NCI-H2171 (cell line): Measurements from ENCODE around the gene MEGF8.

ENCODE experiments used
- DNase-seq: peaks from one replicate; lab custom pipeline; 2025; lab: John Stamatoyannopoulos, UW

MEGF8 gene

DNA sequence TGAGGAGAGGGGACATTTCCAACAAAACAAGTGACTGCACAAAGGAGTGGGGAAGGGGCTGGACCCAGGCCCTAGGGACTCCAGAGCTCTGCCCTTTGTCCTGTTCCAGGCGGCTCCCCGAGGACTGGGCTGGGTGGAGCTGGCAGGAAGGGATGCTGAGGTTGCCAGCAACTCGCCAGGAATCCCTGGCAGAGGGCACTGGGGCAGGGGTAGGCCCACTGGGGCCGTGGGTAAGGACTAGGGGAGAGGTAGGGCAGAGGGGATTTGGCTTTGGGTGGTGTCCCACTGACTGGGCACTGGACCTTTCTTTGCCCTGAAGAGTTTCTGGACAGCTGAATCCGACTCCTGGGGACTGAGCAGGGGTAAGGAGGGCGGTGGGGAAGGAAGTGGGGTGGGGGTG, 93.9 kb downstream of the MEGF8 start:
- DNase-seq = no peak

DNA sequence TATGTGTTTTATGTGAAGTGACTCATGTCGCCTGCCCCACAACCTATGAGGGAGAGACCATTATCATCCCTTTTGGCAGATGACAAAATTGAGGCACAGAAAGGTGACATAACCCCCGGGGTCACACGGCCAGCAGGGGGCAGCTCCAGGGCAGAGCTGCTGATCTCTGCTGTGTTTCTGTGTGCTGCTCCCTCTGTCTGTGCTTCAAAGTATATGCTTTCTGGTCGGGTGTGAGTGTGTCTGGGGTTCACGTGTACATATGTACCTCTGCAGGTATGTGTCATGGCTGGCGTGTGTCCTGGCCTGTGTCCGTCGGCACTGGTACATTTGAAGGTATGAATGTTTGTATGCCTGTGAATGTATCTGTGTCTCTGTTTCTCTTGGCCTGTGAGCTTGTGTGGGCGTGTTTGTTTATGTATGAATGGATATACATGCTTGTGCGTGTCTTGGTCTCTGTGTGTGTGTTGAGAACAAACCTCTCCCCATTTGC, 94.7 kb downstream of the MEGF8 start:
- DNase-seq = peak; percentile 22

DNA sequence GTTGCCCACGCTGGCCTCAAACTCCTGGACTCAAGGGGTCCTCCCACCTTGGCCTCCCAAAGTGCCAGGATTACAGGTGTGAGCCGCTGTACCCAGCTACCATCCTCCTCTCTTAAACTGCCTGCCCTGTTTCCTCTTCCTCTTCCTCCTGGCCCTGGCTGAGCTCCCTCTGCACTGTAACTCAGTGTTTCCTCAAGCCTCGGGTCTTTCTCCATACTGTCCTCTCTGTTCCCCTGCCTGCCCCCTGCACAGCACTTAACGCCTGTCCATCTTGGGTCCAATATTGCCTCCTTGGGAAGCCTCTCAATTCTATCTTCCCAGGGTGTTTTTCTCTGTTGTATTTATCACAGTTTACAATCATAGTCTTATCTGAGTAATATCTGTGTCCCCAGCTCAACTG, 95.7 kb downstream of the MEGF8 start:
- no peak for DNase-seq

DNA sequence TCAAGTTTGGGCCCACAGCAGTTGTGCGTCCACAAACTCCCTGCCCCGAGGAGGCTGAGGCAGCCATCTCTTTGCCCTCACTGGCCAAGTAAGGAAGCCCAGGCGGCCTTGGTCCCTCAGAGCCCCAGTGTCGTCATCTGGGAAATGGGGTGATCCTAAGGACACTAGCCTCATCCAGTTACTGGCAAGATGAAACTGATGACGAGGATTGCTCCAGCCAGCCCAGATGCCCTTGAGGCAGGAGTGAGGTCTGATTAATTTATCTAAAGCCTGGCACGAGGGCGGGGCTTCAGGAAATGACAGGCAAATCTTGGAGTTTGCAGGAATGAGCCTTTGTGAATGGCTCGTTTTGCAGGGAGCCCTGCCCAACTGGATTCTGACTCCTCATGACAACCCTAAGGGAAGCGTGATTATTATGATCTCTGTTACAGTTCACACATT, 96.2 kb downstream of the MEGF8 start:
- no peak for DNase-seq

DNA sequence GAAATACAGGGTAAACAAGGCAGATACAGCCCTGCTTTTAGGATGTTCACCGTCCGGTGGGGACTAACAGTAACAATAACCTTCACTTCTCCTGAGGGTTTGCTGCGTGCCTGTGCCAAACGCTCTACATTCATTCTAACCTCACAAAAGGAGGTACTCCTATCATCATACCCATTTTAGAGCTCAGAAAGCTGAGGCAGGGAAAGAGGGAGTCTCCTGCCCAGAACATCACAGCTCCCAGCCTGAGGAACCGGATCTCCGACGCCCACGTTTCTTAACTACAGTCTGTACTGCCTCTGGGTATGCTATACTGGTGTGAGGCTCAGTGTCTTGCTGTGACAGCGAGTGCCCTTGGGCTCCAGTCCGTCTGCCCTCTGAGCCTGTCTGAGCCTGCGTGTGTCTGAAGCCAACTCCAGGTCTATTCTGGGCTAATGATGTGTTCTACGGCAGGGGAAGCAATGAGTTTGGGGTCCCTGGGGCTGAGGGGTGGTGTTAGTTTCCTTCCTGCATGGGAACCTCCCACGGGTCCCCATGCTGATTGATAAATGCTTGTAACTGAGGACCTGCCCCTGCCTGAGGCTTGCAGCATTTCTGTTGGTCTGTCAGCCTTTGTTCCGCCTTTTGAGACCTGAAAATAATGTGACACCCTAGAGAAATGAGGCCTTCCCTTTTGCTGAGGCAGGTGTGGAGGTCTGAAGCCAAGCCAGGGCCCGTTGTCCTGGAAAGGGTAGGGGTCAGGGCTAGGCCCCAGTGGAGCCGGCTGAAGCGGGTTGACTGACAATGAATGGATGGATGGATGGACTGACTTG, 96.9 kb downstream of the MEGF8 start:
- DNase-seq = no peak

DNA sequence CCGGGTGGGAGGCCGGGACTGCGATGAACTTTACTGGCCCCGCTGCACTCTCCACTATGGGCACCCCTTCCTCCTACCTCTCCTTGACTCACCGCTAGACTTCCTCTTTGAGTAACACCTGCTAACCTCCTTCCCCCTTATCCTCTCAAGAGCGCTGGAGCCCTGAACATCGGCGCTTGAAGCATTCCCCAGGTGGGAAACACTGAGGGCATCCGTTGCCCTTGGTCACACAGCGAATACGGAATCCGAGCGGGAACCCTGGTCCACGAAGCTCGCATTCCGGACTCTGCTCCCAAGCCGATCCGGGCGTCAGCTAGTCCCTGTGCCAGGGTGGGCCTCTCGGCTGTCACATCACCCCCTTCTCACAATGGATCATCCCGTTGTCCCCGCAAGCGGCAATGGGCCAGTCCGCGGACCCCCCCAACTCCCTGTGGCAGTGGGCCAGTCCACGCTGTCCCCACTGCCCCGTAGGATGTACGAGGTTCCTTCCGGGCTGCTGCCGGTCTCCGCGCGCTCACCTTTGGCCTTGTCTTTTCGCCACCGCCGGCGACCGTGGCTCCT, 97.5 kb downstream of the MEGF8 start:
- DNase-seq = no peak

DNA sequence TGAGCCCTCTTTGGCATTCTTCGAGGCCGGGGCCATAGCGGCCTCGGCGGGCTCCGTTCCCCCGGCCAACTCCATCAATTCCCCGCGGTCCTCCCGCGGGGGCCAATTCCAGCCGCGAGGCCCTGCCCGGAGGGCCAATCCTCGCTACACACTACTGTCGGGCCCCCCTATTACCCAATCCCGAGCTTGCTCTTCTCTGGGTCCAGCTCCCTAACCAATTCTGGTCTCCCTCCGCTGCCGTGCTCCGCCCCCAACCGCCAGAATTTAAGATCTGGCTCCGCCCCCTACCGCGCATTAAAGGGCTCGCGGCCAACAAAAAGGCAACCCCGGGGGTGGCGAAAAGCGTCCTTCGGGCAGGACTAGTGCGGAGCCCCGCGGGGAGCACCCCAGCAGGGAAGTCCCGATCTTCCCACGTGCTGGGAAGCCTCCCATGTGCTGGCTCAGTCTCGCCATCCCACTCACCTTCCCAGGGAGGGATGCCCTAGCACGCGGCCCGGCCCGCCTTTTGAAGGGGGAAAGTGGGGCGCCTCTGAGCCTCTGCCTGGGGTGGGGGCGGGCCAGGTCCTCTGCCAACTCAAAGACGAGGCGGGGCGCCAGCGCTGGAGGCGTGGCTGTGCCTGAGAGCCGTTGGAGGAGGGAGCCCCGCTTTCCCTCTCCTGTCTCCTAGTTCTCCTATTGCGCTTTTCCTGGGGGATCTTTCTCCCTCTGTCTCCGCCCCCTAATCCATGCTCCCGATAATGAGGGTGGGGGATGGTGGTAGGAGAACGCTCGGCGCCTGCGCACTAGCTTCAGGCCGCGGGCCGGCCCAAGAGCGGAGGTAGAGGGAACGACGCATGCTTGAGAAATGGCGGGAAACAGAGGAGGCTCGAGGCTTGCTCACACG, 98.3 kb downstream of the MEGF8 start:
- DNase-seq = peak; percentile 41

DNA sequence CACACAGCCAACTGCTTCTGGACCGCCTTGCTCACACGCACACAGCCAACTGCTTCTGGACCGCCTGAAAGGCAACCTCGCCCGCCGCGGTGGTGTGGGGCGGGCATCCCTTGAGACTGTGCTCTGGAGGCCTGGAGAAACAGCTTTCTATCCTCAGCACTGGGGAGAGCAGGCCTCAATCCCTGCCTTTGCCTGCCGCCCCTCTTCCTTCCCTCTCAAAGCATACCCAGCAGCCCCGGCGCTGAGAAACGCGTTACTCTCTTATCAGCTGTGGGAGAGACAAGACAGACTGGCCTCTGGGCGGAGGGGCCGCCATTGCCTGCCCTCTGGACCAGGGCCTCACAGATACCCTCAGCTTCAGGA, 98.9 kb downstream of the MEGF8 start:
- DNase-seq = no peak

DNA sequence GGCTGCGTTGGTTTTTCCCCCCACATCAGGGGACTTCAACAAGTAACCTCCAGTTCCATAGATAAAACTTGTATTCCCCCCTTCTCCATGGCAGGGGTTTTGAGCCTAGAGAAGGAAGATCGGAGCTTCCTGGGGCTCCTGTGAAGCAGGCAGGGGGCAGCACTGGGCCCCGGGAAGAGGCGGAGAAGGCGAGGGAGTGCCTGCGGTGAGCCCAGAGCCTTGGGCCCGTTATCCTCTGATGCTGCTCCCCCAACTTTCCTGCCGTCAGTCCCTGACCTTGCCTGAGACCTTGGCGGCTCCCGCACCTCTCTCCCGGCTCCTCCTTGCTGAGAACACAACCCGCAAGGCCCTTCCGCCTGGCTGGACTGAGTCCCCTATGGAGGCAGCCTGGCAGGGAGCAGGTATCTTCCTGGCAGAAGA, 99.3 kb downstream of the MEGF8 start:
- no peak for DNase-seq

DNA sequence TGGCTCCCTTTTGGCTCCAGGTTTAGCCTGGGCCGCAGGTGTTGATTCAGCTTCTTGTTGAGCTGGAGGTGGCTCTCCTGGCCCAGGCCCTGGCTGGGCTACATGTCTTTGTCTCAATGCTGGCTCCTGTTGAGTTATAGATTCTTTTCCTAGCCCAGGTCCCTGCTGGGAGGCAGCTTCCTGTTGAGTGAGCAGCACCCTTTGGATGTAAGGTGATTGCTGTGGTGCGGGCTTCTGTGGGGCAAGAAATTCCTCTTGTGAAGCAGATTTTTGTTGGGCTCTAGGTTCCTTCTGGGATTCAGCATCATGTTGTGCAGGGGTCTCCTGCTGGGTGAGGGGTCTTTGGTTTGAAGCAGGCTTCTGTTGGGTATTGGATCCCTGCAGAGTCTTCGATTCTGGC, 101.2 kb downstream of the MEGF8 start:
- DNase-seq = peak; percentile 88

DNA sequence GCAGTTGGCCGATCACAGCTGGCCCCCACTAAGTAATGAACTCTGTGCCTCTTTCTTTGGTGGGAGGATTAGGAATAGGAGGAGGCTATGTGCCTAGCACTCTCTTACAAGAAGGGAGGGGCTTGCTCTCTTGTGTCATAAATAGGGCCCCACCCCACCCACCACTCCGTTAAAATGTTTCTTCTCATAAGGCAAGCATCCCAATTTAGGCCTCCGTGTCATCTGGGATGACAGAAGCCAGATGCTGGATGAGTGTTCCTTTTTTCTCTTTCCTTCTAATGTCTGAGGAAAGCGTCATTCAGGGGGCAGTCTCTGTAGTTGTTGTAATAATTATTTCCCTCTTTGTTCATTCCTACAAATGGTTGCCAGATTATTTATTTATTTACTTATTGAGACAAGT, 101.9 kb downstream of the MEGF8 start, which contains the start of gene LIPE:
Gene LIPE (minus strand): TSS at position 76 of the 400 bp plus-strand sequence. CDS start 239 bp downstream, outside the sequence.
- peak; percentile 10 for DNase-seq
